Right lobe of liver (tissue), 6 donors: ENCODE data around the gene DHRS1. TPM values are rescaled to one million over a fixed set of nuclear protein-coding genes. Genes with fewer than 3 reads are reported as not detected.

Source experiments
- ATAC-seq, 4 donors: fragments of 200-7000 bp; cut with Tn5 transposase; one replicate each; pipeline ENCODE4 v1.9.1; 2020; ENCODE audit warnings: mild to moderate bottlenecking in 4 of 4, moderate library complexity in 4 of 4
- DNase-seq, 3 donors: peaks; one replicate each; pipeline ENCODE4 v3.0.0-alpha.2; 2020
- H3K27ac ChIP-seq, 3 donors: fragments of 200-600 bp; one replicate each; pipeline ENCODE4 v1.8.0; 2022
- H3K27me3 ChIP-seq, 2 donors: fragments of 200-600 bp; one replicate each; pipeline ENCODE4 v1.8.0; 2022
- H3K36me3 ChIP-seq, 4 donors: fragments of 200-600 bp; sonication (generic) in 1 of 4; one replicate each; pipeline versions ENCODE4 v1.5.1 to v1.8.0; 2017 to 2022; ENCODE audit warnings: control low read depth in 1 of 4
- H3K4me1 ChIP-seq, 4 donors: fragments of 200-600 bp; sonication (generic) in 1 of 4; one replicate each; pipeline versions ENCODE4 v1.5.1 to v1.8.0; 2017 to 2022; ENCODE audit warnings: control low read depth in 1 of 4
- H3K4me3 ChIP-seq, 3 donors: fragments of 200-600 bp; one replicate each; pipeline ENCODE4 v1.8.0; 2022
- H3K9me3 ChIP-seq, 4 donors: fragments of 200-600 bp; sonication (generic) in 1 of 4; one replicate each; pipeline versions ENCODE4 v1.5.1 to v1.8.0; 2017 to 2022; ENCODE audit warnings: control low read depth in 1 of 4
- CTCF ChIP-seq, 4 donors: fragments of 200-600 bp in 3 of 4; fragments of 450-650 bp in 1 of 4; IDR thresholded peaks; one replicate each; pipeline versions ENCODE4 v1.5.1 to v1.8.0; 2016 to 2022; ENCODE audit warnings: antibody characterized with exemption in 4 of 4, mild to moderate bottlenecking in 2 of 4
- POLR2A ChIP-seq: fragments of 450-650 bp; IDR thresholded peaks from one replicate; pipeline ENCODE4 v1.6.1; 2017; ENCODE audit warnings: antibody characterized with exemption, mild to moderate bottlenecking
- WGBS: methylation state at CpG from one replicate; pipeline ENCODE4 v1.1.6; 2018; ENCODE audit warnings: low coverage, low lambda C conversion rate; ENCODE audit not compliant: insufficient coverage; ENCODE audit errors: missing lambda C conversion rate; 5-methylcytosine and 5-hydroxymethylcytosine counted together
- intact Hi-C, 2 donors: fragments of 100-400 bp; cut with DNase I; formaldehyde crosslinking; loops; one replicate each; pipeline versions ENCODE4 v1.11.2 to v1.14.1; 2022
- total RNA-seq, 6 experiments: library from RNA; depleted of rRNA in 2 of 6; stranded (reverse); fragments of >200 nt in 2 of 6; fragmentation: NEBNext Ultra II Directional in 3 of 6; extraction: Animal tissue kit (Norgen Biotek cat#: 25700) in 3 of 6; gene quantifications; one replicate each; pipeline versions ENCODE4 v1.1.0 to v1.2.4, GENCODE V29; 2016 to 2023
- donor health status: DM: no; HTN: yes; CAD: no.
- donor health status: DM: no; HTN: no; CAD: no.
- donor health status: DM: no; HTN: no; CAD: no.
- donor health status: DM: no; HTN: yes; CAD: no.
- donor health status: DM: no; HTN: yes; CAD: no.

DHRS1 gene
- total RNA-seq, 6 experiments from 2014 or later = 49.1 to 89.3 (median 60.1) TPM

GRCh38 chr14:24263848-24264247 is 35.7 kb downstream of the DHRS1 start:
- Histone ChIP-seq H3K27me3 (no peaks in the 10 kb centered on the region), H3K36me3 (peaks cover 0 to 20% (median 5%) of the 10 kb centered on the region in 4 donors), H3K4me3 (no peak overlapping the region), H3K27ac (no peak overlapping the region), H3K4me1 (no peaks in the 10 kb centered on the region), H3K9me3 (no peaks in the 10 kb centered on the region)
- DNase-seq (no peak), ATAC-seq (no peak)
- no CpG with 5 or more reads among the region's 6 CpGs for WGBS
- intact Hi-C loops = no loop called here
- TF ChIP-seq CTCF (IDR thresholded peaks at IDR 0.05) (no peak), POLR2A (no peak)

GRCh38 chr14:24262821-24263733 is 36.5 kb downstream of the DHRS1 start, which contains the start of gene TGM1:
TSS of gene TGM1 (minus strand) at chr14:24263177. CDS start at chr14:24262352, 825 bp downstream.
- peaks cover 0 to 15% (median 5%) of the 10 kb centered on the region in 4 donors for H3K36me3 ChIP-seq
- H3K9me3 ChIP-seq = no peaks in the 10 kb centered on the region
- no peak for TF ChIP-seq CTCF (IDR thresholded peaks at IDR 0.05)
- no peak for TF ChIP-seq POLR2A
- no peak within 1 kb of the TSS for H3K27ac ChIP-seq
- WGBS = 80% methylated on average over 1 of the region's 14 CpGs
- intact Hi-C loops = no loop called here
- DNase-seq (no peak), ATAC-seq (no peak)
- H3K4me3 ChIP-seq = no peak within 1 kb of the TSS
- no peaks in the 10 kb centered on the region for H3K27me3 ChIP-seq
- no peaks in the 10 kb centered on the region for H3K4me1 ChIP-seq

- Histone ChIP-seq H3K27me3 (no peaks in the 10 kb centered on the region), H3K9me3 (no peaks in the 10 kb centered on the region), H3K36me3 (peaks cover 0 to 8% (median 2%) of the 10 kb centered on the region in 4 donors), H3K27ac (no peak overlapping the region), H3K4me3 (no peak overlapping the region), H3K4me1 (no peaks in the 10 kb centered on the region)
- intact Hi-C loops = no loop called here
- WGBS = no CpG with 5 or more reads among the region's 19 CpGs
- ATAC-seq = no peak
- no peak for TF ChIP-seq CTCF (IDR thresholded peaks at IDR 0.05)
- DNase-seq = no peak
Measured at GRCh38 chr14:24261969-24262327, 37.6 kb downstream of the DHRS1 start.

GRCh38 chr14:24261256-24261968 is 38.2 kb downstream of the DHRS1 start:
- H3K36me3 ChIP-seq = peaks cover 0 to 3% (median 0%) of the 10 kb centered on the region in 4 donors
- no peaks in the 10 kb centered on the region for H3K9me3 ChIP-seq
- H3K4me1 ChIP-seq = no peaks in the 10 kb centered on the region
- TF ChIP-seq POLR2A (no peak), CTCF (IDR thresholded peaks at IDR 0.05) (no peak)
- DNase-seq = no peak
- no peaks in the 10 kb centered on the region for H3K27me3 ChIP-seq
- WGBS = no CpG with 5 or more reads among the region's 20 CpGs
- ATAC-seq = no peak
- intact Hi-C loops = no loop called here
- no peak overlapping the region for H3K4me3 ChIP-seq
- no peak overlapping the region for H3K27ac ChIP-seq
